ENCODE measurements around the gene RAB11FIP4.

The RAB11FIP4 gene

GRCh38 chr17:31527606-31528005 is 136.1 kb downstream of the RAB11FIP4 start:
- DNase-seq: no peak

- no peak for DNase-seq
These were observed 136.9 kb downstream of the RAB11FIP4 start for GRCh38 chr17:31528291-31528874.

DNA sequence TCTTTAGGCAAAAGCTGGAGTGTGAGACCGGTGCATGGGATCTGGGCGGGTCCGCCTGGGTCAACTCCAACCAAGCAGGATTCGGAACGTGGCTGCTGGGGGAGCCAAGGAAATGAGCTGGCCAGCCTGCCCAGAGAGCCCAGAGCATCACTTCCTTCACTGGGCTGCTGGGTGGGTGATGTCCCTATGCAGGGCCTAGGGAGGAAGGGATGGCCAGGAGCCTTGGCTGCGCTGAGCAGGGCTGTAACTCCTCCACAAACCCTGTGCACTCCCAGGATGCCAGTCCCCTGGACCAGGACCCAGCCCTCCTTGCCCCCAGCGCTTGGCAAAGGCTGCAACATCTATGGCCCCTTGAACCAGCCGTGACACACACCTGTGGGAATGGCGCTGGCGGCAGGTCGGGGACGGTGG is 138.4 kb downstream of the RAB11FIP4 start:
- no peak for DNase-seq

- DNase-seq: no peak
These were observed 139.0 kb downstream of the RAB11FIP4 start for GRCh38 chr17:31530391-31530985.

DNA sequence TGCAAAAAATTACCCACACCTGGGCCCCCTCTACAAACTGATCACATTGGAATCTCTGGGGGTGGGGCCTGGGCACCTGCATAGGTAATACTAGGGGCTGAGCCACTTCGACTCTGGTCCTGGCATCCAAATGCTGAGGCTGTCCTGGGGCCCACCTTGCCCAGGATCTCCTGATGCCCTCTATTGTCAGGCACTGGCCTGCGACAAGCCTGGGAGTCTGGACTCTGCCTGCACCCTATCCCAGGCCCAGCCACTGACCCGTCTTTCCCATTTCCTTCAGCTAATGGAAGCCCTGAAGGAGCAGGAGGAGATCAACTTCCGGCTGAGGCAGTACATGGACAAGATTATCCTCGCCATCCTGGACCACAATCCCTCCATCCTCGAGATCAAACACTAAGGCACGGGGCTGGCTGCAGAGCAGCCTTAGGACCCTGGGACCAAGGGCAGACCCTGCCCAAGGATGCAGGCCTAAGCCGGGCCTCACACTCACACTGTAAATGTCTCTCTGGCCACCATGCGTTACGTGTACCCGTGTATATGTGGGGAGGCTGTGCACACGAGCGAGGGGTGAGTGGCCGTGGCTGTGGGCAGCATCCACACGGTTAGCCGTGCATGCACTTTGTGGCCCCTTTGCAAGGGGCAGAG is 140.0 kb downstream of the RAB11FIP4 start:
- DNase-seq: no peak

DNA sequence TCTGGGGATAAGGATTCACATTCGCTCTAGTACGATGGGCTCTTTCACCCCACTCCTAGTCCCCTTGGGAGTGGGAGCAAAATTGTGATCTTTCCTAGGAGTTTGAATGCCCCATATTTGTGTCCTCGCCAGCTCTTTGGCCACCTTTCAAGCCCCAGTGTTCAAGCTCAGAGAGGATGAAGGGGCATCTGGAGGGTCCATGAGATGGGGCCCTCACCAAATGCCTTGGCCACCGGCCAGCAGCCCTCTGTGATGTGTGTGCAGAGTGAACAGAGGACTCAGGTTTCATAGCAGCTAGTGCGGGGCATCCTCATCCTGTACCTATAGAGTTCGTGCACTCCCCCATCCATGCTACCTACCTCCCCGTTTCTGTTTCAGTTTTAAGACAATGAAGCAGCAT is 140.6 kb downstream of the RAB11FIP4 start:
- no peak for DNase-seq

DNA sequence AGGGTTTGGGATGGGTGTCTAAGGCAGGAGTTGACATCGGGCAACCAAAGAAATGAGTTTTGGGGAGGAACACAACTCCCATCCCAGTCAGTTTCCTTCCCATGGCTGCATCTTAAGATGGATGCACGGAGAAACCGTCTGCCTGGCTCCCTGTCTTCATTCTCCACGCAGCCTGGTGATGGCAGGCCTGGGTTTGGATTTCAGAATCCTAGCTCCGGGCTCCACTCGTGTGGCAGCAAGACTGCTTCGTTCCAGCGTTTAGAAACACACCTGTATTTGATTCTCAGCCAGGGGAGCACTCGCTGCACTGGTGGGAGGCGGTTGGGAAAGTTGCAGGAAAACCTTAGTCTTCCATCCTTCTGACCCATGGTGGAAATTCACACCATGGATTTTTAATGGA is 141.1 kb downstream of the RAB11FIP4 start:
- no peak for DNase-seq

- DNase-seq: peak in 1 of 2 donors; percentile 32
These were observed 142.2 kb downstream of the RAB11FIP4 start for GRCh38 chr17:31533546-31534155.

DNA sequence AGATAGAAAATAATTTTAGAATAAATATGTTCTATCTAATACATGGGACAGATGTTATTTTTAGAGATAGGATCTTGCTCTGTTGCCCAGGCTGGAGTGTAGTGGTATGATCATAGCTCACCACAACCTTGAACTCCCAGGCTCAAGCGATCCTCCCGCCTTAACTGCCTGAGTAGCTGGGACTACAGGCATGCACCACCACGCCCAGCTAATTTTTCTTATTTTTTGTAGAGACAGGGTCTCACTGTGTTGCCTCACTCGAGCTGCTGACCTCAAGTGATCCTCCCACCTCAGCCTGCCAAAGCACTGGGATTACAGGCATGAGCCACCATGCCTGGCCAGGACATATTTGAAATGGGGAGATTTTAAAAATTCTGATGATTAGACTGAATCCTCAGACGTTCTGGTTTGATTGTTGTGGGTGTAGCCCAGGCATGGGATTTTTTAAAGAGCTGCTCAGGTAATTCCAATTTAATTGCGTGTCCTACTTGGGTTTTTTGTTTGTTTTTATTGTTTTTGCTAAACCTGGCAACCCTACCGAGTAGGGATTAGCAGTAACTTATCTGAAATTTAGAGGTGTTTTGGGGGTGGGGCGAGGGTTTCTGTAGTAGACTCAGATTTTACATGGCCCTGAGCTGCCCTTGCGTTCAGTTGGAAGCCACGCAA is 142.9 kb downstream of the RAB11FIP4 start:
- no peak for DNase-seq

DNA sequence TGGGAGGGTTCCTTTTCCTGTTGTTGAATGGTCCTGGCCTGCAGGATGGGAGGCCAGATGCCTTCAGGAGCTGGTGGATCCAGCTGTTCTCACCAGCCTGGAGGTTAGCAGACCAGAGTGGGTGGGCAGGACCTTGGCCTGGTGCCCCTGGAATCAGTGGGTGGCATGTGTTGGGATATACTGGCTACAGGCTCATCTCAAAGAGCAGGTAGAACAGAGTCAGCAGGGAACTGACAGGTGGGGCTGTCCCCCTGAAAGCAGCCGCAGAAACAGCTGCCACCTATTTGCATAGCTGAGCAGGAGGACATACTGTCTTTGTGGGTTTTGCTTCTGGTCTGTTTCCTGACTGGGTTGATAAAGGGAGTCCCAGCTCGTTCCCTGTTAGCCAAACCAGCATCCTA is 144.1 kb downstream of the RAB11FIP4 start:
- DNase-seq: no peak

DNA sequence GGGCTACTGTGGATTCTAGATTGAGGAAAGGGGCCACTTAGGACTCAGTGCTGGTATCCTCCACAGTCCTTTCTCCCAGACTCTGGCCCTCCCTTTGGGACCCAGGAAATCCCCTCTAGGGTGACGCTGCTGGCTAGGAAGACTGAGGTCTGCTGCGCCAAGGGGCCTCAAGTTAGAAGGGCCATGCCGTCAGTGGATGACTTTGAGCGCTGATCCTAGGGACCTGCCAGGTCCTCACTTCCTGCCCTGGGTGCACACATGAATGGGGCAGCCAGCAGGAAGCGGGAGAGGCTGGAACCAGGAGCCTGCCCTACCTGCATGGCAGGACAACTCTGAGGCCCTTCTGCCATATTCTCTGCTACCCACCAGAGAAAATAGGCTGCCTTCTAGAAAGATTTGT is 145.0 kb downstream of the RAB11FIP4 start:
- DNase-seq: no peak

DNA sequence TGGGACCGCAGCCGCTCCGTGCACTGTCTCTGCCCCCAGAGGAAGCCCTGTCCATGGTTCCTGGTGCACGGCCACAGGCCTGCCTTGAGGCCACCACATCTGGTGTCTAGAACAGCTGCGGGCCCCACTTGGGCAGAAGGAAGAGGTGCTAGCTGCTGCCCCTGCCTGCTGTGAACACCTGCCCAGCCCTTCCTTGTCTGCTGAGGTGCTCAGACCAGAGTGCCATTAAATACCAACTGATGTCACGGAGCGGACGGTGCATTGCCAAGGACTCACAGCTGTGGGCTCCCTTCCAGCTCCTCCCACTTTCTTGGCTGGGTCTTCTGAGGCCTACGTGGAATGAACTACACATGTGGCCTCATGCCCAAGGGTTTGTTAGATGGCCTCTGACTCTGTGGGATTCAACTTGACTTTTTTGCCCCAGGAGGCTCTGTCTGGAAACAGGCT is 146.1 kb downstream of the RAB11FIP4 start:
- no peak for DNase-seq

DNA sequence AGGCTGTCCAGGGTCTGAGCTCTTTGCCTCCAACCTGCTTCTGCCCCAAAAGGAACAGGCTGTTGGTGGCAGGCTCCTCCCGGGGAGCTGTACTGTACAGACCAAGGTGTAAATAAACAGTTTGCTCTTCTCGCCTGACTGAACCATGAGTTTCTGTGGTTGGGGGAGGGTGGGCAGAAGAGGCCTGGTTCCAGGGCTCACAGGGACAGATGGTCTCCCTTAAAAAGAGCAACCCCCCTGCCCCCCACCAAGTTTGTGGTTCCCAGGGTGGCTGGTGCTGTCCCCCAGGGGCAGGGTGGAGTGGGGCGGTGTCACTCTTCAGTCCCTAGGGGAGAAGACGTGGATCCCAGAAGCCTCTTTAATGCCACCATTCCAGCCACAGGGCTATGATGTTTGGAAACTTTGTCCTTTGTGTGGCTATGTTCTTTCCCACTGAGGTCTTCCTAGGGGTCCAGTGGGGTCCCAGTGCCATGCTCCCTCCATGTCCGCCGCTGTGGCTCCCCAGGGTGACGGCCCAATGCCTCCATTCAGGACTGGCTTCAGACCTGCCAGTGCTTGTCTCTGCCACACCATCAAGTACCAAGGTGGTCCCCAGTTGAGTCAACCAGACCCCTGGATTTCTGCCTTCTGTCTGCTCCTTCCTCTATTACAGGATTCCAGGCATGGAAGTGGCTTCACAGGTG is 146.7 kb downstream of the RAB11FIP4 start:
- DNase-seq: no peak

DNA sequence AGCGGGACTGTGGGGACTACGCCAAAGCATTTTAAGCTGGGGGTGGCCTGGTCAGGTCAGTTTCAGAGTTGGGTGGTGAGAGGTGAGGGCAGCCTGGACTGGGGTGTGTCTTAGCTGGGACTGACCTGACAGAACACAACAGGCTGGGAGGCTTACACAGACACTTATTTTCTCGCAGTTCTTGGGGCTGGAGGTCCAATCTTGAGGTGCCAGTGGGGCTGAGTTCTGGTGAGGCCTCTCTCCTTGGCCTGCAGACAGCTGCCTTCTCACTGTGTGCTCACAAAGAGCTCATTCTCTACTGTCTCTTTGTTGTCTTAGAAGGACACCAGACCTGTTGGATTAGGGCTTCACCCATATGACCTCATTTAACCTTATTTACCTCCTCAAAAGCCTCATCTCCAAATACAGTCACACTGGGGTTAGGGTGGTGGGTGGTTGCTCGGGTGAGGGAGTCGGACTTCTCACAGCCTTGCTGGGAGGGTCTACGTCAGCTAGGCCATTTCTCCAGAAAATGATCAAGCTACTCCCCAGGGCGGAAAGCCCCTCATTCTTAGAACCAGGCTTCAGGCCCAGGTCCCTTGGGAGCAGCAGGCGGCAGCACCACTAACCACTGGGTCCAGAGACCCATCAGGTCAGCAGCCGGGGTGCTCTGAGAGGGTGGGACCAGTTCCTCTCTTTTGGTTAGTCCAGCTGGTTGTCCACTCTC is 149.3 kb downstream of the RAB11FIP4 start:
- DNase-seq: no peak

GRCh38 chr17:31541559-31541958 is 150.1 kb downstream of the RAB11FIP4 start:
- DNase-seq: no peak

DNA sequence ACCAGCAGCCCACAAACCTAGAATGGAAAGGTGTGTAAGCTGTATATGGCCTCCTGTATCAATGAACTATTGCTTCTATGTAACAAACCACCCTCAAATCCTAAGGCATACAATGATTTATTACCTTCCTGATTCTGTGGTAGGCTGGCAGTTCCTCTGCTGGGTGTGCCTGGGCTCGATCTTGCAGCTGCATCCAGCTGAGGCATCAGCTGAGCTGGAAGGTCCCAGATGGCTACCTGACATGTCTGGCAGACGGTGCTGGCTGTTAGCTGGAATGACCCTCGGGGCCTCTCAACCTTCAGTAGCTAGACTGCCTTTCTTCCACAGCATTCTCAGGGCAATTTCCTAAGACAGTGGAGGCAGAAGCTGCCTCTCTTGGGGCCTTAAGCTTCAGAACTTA is 152.7 kb downstream of the RAB11FIP4 start:
- no peak for DNase-seq

DNA sequence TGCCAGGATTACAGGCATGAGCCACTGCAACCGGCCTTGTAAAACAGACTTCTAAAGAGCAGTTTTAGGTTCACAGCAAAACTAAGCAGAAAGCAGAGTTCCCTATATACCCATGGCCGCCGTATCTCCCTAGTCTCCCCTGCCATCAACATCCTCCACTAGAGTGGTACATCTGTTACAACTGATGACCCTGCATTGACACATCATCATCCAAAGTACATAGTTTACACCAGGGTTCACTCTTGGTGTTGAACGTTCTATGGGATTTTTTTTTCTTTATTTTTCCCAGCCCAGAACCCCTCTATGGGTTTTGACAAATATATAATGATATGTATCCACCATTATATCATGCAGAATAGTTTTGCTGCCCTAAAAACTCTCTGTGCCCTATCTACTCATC is 155.2 kb downstream of the RAB11FIP4 start:
- no peak for DNase-seq

DNA sequence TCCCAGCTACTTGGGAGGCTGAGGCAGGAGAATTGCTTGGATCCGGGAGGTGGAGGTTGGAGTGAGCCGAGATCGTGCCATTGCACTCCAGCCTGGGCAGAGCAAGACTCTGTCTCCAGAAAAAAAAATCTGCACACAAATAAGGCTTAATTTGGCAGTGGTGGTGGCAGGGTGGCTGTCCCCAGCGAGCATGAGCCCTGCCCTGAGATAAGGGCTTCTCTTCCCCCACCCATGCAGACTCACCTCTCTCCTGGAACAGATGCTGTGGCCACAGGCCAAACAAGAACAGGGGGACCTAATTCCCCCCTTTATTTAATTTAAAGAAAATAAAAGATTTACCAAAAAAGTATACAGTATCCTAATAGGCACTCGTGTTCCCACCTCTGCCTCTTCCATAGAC is 157.2 kb downstream of the RAB11FIP4 start:
- no peak for DNase-seq

GRCh38 chr17:31549121-31549524 is 157.6 kb downstream of the RAB11FIP4 start:
- DNase-seq: no peak

GRCh38 chr17:31549525-31550388 is 158.3 kb downstream of the RAB11FIP4 start:
- peak; percentile 90 to 93 for DNase-seq

- DNase-seq: no peak
These were observed 159.0 kb downstream of the RAB11FIP4 start for GRCh38 chr17:31550389-31551056.
